ENCODE results near the gene GDPD4.

DNA sequence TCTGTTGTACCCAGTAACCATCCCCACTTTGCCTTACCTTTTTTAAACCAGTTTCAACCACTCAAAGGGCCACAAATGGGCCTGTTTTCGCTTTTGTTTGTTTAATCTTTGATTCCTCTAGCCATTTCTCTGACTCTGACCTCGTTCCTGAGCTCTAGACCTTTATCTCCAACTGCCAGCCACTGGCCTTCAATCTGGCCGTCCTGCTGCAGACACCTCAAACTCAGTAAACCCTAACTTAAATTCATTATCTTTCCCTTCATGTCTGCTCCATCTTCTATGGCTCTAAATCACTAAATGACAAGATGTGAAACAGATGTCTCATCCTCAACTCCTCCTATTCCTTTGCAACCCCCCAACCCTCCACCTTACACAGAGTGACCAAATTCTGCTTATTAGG is 1.3 kb upstream of the GDPD4 start:
- TF ChIP-seq, protein P1, sequence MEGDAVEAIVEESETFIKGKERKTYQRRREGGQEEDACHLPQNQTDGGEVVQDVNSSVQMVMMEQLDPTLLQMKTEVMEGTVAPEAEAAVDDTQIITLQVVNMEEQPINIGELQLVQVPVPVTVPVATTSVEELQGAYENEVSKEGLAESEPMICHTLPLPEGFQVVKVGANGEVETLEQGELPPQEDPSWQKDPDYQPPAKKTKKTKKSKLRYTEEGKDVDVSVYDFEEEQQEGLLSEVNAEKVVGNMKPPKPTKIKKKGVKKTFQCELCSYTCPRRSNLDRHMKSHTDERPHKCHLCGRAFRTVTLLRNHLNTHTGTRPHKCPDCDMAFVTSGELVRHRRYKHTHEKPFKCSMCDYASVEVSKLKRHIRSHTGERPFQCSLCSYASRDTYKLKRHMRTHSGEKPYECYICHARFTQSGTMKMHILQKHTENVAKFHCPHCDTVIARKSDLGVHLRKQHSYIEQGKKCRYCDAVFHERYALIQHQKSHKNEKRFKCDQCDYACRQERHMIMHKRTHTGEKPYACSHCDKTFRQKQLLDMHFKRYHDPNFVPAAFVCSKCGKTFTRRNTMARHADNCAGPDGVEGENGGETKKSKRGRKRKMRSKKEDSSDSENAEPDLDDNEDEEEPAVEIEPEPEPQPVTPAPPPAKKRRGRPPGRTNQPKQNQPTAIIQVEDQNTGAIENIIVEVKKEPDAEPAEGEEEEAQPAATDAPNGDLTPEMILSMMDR (conservative IDR thresholded peaks at IDR 0.05), result no peak
- TF ChIP-seq ZFX (IDR thresholded peaks at IDR 0.05), result no peak
